CD14-positive monocyte (primary cell): ENCODE measurements around the gene EHF. TPM values are rescaled to one million over a fixed set of nuclear protein-coding genes. Genes with fewer than 3 reads are reported as not detected.

Experiments
- DNase-seq, 3 donors: peaks; one replicate each; pipeline ENCODE4 v3.0.0-alpha.2; 2011 to 2022
- H2AFZ ChIP-seq: 2 replicates; pipeline ENCODE4 v1.6.0; 2012; ENCODE audit warnings: mild to moderate bottlenecking, low read depth, low read length, inconsistent platforms; ENCODE audit not compliant: insufficient read depth, poor library complexity, severe bottlenecking
- H3K27ac ChIP-seq, 2 donors: 1 replicate in 1 of 2; 2 replicates in 1 of 2; pipeline ENCODE4 v1.5.1; 2012 to 2013; ENCODE audit warnings: low read length in 2 of 2, control low read depth in 1 of 2, inconsistent platforms in 1 of 2, low read depth in 1 of 2, mild to moderate bottlenecking in 1 of 2
- H3K27me3 ChIP-seq, 2 donors: one replicate each; pipeline versions ENCODE4 v1.6.0 to v1.6.1; 2011 to 2013; ENCODE audit warnings: low read length in 2 of 2; ENCODE audit not compliant: control insufficient read depth in 2 of 2, insufficient read depth in 2 of 2
- H3K36me3 ChIP-seq, 2 donors: replicated peaks in 1 of 2; 1 replicate in 1 of 2; 2 replicates in 1 of 2; pipeline versions ENCODE4 v1.5.1 to v1.6.1; 2012 to 2013; ENCODE audit warnings: low read length in 2 of 2, control low read depth in 1 of 2, inconsistent platforms in 1 of 2, mild to moderate bottlenecking in 1 of 2; ENCODE audit not compliant: insufficient read depth in 2 of 2, control insufficient read depth in 1 of 2
- H3K4me1 ChIP-seq, 2 donors: 1 replicate in 1 of 2; 2 replicates in 1 of 2; pipeline versions ENCODE4 v1.5.1 to v1.6.1; 2012 to 2013; ENCODE audit warnings: low read length in 2 of 2, control low read depth in 1 of 2, inconsistent platforms in 1 of 2, mild to moderate bottlenecking in 1 of 2, moderate library complexity in 1 of 2; ENCODE audit not compliant: insufficient read depth in 2 of 2, control insufficient read depth in 1 of 2
- H3K4me2 ChIP-seq: replicated peaks from 2 replicates; pipeline ENCODE3; 2012; ENCODE audit warnings: low read length, moderate library complexity, mild to moderate bottlenecking; ENCODE audit not compliant: poor library complexity, severe bottlenecking; ENCODE audit errors: extremely low read depth
- H3K4me3 ChIP-seq, 3 experiments: fragments of 200-600 bp in 1 of 3; sonication (generic) in 1 of 3; replicated peaks in 1 of 3; 1 replicate in 2 of 3; 2 replicates in 1 of 3; pipeline ENCODE4 v1.5.1; 2011 to 2013; ENCODE audit warnings: low read length in 3 of 3, mild to moderate bottlenecking in 3 of 3, control low read depth in 2 of 3, low read depth in 2 of 3, inconsistent platforms in 1 of 3, moderate library complexity in 1 of 3
- H3K79me2 ChIP-seq: 2 replicates; pipeline ENCODE4 v1.6.0; 2012; ENCODE audit warnings: mild to moderate bottlenecking, control low read depth, inconsistent platforms, low read length, moderate library complexity; ENCODE audit not compliant: insufficient read depth
- H3K9ac ChIP-seq: 2 replicates; pipeline ENCODE4 v1.6.0; 2017; ENCODE audit warnings: low read length, mild to moderate bottlenecking; ENCODE audit not compliant: insufficient read depth, poor library complexity, severe bottlenecking
- H3K9me3 ChIP-seq, 2 donors: replicated peaks in 1 of 2; 1 replicate in 1 of 2; 2 replicates in 1 of 2; pipeline versions ENCODE4 v1.5.1 to v1.6.1; 2012 to 2013; ENCODE audit warnings: low read length in 2 of 2, control low read depth in 1 of 2; ENCODE audit not compliant: control insufficient read depth in 1 of 2, insufficient read depth in 1 of 2
- H4K20me1 ChIP-seq: 2 replicates; pipeline ENCODE4 v1.6.0; 2012; ENCODE audit warnings: mild to moderate bottlenecking, low read length, control low read depth, moderate library complexity; ENCODE audit not compliant: insufficient read depth
- H3K27ac Mint-ChIP-seq, 7 donors: one replicate each; pipeline ENCODE4 v1.8.0; 2020; ENCODE audit warnings: mild to moderate bottlenecking in 7 of 7, mixed read lengths in 7 of 7, moderate library complexity in 6 of 7, inconsistent platforms in 2 of 7
- H3K27me3 Mint-ChIP-seq, 3 donors: one replicate each; pipeline ENCODE4 v1.8.0; 2021 to 2022; ENCODE audit warnings: low read depth in 3 of 3, mild to moderate bottlenecking in 3 of 3, mixed read lengths in 3 of 3, moderate library complexity in 3 of 3, inconsistent platforms in 1 of 3
- H3K36me3 Mint-ChIP-seq, 2 donors: one replicate each; pipeline ENCODE4 v1.8.0; 2020; ENCODE audit warnings: mixed read lengths in 2 of 2, inconsistent platforms in 1 of 2, mild to moderate bottlenecking in 1 of 2
- H3K4me1 Mint-ChIP-seq: one replicate; pipeline ENCODE4 v1.8.0; 2020; ENCODE audit warnings: mild to moderate bottlenecking, mixed read lengths
- H3K4me3 Mint-ChIP-seq, 2 donors: one replicate each; pipeline ENCODE4 v1.8.0; 2020; ENCODE audit warnings: mild to moderate bottlenecking in 2 of 2, mixed read lengths in 2 of 2, moderate library complexity in 1 of 2
- H3K9me3 Mint-ChIP-seq, 7 donors: one replicate each; pipeline ENCODE4 v1.8.0; 2020 to 2022; ENCODE audit warnings: mixed read lengths in 7 of 7, mild to moderate bottlenecking in 6 of 7, moderate library complexity in 6 of 7, inconsistent platforms in 2 of 7
- WGBS: methylation state at CpG from one replicate; pipeline ENCODE4 v1.1.5; 2013; ENCODE audit warnings: missing lambda C conversion rate; ENCODE audit not compliant: insufficient coverage; 5-methylcytosine and 5-hydroxymethylcytosine counted together
- intact Hi-C, 2 donors: fragments of 100-400 bp; cut with micrococcal nuclease; formaldehyde crosslinking; loops; one replicate each; pipeline versions ENCODE4 v1.15.0 to v1.15.1; 2023
- polyA plus RNA-seq, 3 donors: library from polyadenylated mRNA; depleted of rRNA in 1 of 3; unstranded in 2 of 3; stranded (reverse) in 1 of 3; fragments of 300-500 nt in 2 of 3; fragments of >200 nt in 1 of 3; fragmentation: Illumina TruSeq in 2 of 3; gene quantifications; 1 replicate in 2 of 3; 2 replicates in 1 of 3; pipeline ENCODE4 v1.2.3, GENCODE V29; 2012 to 2021
- TF ChIP-seq, protein P1 (sequence below): fragments of 200-600 bp; IDR thresholded peaks from one replicate; pipeline ENCODE4 v1.8.0; 2022; ENCODE audit warnings: antibody characterized with exemption, mild to moderate bottlenecking

Gene EHF
- polyA plus RNA-seq, 3 donors, result 0.17 to 0.21 TPM; not detected in 1

DNA sequence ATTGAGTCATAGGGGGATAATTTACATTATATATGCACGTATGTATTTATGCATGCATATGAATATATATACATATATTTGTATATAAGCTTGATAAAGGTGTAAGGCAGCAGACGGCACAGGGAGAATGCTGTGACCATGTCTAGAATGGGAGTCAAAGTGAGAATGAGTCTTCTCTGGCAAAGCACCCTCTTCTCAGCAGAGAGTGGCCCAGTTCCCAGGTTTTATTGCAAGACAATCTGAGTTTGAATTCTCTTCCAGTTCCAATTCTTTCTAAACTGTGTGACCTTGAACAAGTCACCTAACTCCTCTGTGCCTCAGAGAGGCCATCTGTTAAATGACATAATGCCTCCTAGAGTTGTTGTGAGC is 13.8 kb downstream of the EHF start:
- H3K4me1 Mint-ChIP-seq, result peaks cover 21% of the 10 kb centered on the region
- Histone ChIP-seq H3K9me3 (no peaks in the 10 kb centered on the region), H3K4me1 (peaks cover 18 to 19% of the 10 kb centered on the region in 2 donors), H3K4me3 (peak overlapping the region in 1 of 3 experiments; percentile 42), H3K27ac (no peak overlapping the region), H3K4me2 (peak overlapping the region; percentile 52), H3K36me3 (no peaks in the 10 kb centered on the region), H2AFZ (no peak overlapping the region), H4K20me1 (no peaks in the 10 kb centered on the region), H3K79me2 (no peaks in the 10 kb centered on the region), H3K27me3 (no peaks in the 10 kb centered on the region), H3K9ac (no peak overlapping the region)
- 80% methylated on average over 1 of the region's 2 CpGs for WGBS
- peak overlapping the region in 5 of 7 donors; percentile 76 to 89 (median 85) for H3K27ac Mint-ChIP-seq
- H3K4me3 Mint-ChIP-seq, result no peak overlapping the region
- no peaks in the 10 kb centered on the region for H3K9me3 Mint-ChIP-seq
- peaks cover 0 to 3% of the 10 kb centered on the region in 2 donors for H3K36me3 Mint-ChIP-seq
- intact Hi-C loops, result no loop called here
- TF ChIP-seq, protein P1, sequence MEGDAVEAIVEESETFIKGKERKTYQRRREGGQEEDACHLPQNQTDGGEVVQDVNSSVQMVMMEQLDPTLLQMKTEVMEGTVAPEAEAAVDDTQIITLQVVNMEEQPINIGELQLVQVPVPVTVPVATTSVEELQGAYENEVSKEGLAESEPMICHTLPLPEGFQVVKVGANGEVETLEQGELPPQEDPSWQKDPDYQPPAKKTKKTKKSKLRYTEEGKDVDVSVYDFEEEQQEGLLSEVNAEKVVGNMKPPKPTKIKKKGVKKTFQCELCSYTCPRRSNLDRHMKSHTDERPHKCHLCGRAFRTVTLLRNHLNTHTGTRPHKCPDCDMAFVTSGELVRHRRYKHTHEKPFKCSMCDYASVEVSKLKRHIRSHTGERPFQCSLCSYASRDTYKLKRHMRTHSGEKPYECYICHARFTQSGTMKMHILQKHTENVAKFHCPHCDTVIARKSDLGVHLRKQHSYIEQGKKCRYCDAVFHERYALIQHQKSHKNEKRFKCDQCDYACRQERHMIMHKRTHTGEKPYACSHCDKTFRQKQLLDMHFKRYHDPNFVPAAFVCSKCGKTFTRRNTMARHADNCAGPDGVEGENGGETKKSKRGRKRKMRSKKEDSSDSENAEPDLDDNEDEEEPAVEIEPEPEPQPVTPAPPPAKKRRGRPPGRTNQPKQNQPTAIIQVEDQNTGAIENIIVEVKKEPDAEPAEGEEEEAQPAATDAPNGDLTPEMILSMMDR, result no peak
- H3K27me3 Mint-ChIP-seq, result peaks cover under 1 to 4% (median 2%) of the 10 kb centered on the region in 3 donors
- no peak for DNase-seq

DNA sequence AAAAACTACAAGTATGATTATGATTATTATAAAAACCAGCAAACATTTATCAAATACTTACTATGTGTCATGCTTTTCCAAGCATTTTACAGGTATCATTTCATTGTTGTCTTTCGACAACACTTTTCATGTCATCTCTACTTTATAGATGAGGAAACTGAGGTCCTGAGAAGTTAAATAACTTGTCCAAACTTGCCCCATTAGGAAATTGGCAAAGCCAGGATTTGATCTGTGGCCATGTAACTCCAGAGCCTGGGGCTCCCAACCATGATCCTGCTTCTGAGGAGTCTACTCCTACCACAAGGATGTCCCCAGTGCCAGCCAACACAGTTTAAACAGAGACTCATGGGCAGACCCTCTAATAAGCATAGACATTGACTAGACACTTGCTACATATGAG is 15.2 kb downstream of the EHF start:
- H3K4me2 ChIP-seq, result no peak overlapping the region
- H3K9me3 ChIP-seq, result no peaks in the 10 kb centered on the region
- peaks cover 0 to 6% (median 2%) of the 10 kb centered on the region in 3 donors for H3K27me3 Mint-ChIP-seq
- H3K36me3 ChIP-seq, result no peaks in the 10 kb centered on the region
- intact Hi-C loops, result no loop called here
- no peak overlapping the region for H3K4me3 Mint-ChIP-seq
- H3K4me1 Mint-ChIP-seq, result peaks cover 24% of the 10 kb centered on the region
- WGBS, result no CpG with 5 or more reads among the region's 1 CpG
- no peak overlapping the region for H3K27ac Mint-ChIP-seq
- TF ChIP-seq, protein P1, result no peak
- H3K9ac ChIP-seq, result no peak overlapping the region
- peaks cover 0 to 3% of the 10 kb centered on the region in 2 donors for H3K36me3 Mint-ChIP-seq
- H3K79me2 ChIP-seq, result no peaks in the 10 kb centered on the region
- H4K20me1 ChIP-seq, result no peaks in the 10 kb centered on the region
- no peak overlapping the region for H2AFZ ChIP-seq
- H3K9me3 Mint-ChIP-seq, result no peaks in the 10 kb centered on the region
- H3K27ac ChIP-seq, result no peak overlapping the region
- H3K4me3 ChIP-seq, result no peak overlapping the region
- DNase-seq, result no peak
- no peaks in the 10 kb centered on the region for H3K27me3 ChIP-seq
- H3K4me1 ChIP-seq, result peaks cover 18 to 19% of the 10 kb centered on the region in 2 donors
